Measurements from ENCODE around the gene TMEM63B.
"Not testable (repeated sequence)": the region's sequence is repeated elsewhere in the genome, so short reads cannot be mapped to it uniquely, and the experiment has no call there.

Gene TMEM63B

DNA sequence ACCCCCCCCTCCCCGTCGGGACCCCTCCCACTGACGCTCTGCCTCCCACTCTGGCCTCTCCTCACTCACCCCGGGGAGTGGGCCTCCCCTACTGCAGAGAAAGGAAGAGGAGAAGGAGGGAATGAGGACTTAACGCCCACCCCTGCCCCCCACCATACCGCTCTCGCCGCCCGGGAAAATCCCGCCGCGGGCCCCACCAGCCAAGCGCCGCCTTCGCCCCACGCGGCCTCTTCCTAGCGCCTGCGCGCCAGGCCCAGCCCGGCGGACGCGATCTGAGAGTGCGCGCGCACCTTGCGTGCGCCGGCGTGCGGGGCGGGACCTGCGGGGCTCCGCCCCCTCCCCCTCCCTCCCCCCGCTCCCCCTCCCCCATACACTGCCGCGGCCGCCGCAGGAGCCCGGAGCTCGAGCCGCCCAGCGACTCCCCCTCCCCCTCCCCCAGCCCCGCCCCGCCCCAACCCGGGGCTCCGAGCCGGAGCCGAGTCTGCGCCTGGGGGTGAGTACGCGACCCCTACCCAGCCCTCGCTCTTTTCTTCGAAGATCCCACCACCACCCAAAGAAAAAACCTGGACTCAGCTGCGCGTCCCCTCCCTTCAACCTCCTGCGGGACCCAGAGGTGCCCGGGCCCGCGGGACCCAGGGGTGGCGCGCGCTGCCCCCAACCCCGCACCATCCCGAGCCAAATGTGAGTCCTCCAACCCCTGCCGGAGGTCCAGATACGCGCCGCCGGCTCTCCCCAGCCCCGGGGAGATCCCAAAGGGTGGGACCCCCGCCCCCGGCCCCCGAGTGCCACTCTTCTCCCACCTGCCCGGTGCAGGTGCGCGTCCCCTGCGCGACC, at the start of gene TMEM63B, which contains the start of gene MRPL14:
TMEM63B (plus strand) TSS at position 369 of the 834 bp plus-strand sequence. CDS start 7,031 bp downstream, outside the sequence.
MRPL14 (minus strand) TSS at position 267 of the 834 bp plus-strand sequence. CDS start 10,841 bp downstream, outside the sequence.
- peak; percentile 100 for DNase-seq (ENCODE audit: low spot score)

DNA sequence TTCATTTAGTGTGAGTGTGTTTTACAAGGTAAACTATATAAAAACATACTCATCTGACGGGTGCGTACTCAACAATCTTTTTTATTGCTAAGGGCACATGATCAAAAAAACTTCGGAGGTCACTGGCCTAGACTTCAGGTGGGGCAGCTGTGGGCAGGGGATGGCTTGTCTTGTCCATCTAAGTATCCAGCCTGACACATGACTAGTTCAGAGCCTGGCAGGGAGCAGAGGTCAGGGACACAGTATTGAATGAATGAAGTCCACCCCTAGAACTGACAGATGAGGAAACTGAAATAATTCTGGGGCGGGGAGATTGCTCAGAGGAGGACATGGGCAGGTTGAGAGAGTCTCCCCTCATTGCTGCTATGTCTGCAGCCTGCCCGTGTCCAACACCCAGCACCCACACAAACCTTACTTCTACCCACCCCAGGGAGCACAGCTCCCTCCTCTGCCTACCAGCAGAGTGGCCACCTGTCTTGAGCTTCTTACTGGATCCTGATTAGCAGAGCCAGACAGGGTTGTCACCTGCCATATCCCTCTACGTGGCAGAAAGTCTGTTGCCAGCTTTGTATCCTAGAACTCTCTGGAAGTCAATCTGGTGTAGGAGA, 49.0 kb upstream of the TMEM63B start:
- DNase-seq (ENCODE audit: low spot score) = no peak

DNA sequence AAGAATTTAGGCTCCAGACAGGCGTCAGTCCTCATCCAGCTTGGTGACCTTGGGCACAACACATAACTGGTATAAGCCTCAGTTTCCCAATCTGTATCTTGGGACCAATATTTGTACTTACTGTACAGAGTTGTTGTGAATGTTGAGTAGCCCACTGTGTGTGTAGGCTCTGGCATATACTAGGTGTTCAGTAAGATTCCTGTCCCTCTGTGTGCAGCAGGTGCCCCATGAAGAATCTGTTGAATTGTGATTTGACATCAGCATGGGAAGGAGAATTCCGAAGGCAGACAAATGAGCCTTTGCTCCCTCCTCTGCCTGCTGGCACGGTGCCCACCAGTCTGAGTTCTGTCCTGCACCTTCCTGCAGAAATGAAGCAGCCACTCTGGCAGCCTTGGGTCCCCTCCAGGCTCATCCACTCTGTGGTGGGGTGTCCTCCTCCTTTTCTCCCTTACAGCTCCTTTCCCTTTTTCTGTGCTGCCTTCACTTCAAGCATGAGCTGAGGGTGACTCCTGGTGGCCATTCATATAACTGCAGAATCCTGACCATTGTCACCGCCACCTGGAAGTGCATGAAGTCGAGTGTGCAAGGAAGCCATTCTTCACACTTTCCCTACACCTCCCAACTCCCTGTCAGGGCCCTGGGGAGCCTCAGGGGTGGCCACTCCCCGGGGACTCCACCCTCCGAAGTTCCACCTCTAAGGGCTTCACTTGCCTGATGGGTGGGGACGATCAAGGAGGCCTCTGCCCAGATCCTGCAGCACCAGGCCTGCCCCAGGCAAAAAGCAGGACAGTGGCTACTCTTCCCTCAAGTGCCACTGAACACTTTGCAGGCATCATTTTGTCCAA, 48.3 kb upstream of the TMEM63B start:
- peak; percentile 77 for DNase-seq (ENCODE audit: low spot score)

DNA sequence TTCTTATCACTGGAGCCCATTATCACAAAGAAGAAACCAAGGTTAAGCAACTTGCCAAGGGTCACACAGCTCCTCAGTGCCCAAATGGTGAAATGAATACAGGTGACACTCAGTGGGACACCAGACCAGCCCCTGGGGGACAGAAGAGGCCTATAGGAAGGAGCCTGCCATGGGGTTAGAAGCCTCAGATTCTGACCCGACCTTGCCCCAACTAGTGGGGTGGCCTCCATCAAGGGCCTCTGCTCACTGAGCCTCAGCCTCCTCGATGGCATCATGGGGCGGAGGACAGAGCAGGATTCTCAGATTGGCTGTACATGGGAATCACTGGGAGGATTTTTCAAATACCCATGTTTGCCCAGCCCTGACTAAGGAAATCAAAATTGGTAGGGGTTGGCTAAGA, 47.7 kb upstream of the TMEM63B start:
- DNase-seq (ENCODE audit: low spot score) = no peak

GRCh38 chr6:44080561-44081521, 46.5 kb upstream of the TMEM63B start:
- DNase-seq (ENCODE audit: low spot score) = no peak

DNA sequence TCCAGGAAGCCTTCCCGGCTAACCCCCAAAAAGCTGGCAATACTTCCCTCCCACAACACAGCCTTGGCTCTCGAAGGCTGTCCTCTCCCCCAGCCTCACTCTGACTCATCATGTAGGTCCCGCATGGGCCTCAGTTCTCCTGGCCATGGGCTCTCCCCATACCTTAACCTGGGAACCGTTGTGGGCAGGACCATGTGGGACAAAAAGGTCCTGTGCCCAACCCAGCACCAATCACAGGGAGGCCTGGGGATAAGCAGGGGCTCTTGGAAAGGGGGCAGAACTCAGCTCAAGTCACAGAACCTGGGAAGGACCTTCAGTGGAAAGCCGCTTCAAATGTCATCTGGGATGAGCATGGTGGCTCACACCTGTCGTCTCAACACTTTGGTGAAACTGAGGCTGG, 45.6 kb upstream of the TMEM63B start:
- no peak for DNase-seq (ENCODE audit: low spot score)

DNA sequence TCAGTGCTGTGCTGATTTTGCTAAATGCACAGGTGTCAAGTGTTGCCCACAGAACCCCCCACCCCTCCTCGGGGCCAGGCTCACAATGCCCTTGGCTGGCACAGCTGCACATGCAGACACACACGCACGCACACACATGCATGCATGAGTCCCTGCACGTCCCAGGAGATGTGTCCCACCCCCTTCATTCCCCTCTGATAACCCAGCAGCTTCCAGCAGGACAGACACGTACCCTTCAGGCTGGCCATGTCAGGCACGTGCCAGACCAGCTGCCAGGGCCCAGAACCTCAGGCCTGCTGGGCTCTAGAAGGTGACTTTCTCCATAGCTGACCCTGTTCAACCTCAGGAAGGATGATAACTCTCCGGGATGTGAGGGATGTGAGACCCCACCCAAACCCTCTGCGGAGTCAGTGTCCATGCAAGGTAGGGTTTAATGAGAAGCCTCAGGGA, 44.5 kb upstream of the TMEM63B start:
- no peak for DNase-seq (ENCODE audit: low spot score)

DNA sequence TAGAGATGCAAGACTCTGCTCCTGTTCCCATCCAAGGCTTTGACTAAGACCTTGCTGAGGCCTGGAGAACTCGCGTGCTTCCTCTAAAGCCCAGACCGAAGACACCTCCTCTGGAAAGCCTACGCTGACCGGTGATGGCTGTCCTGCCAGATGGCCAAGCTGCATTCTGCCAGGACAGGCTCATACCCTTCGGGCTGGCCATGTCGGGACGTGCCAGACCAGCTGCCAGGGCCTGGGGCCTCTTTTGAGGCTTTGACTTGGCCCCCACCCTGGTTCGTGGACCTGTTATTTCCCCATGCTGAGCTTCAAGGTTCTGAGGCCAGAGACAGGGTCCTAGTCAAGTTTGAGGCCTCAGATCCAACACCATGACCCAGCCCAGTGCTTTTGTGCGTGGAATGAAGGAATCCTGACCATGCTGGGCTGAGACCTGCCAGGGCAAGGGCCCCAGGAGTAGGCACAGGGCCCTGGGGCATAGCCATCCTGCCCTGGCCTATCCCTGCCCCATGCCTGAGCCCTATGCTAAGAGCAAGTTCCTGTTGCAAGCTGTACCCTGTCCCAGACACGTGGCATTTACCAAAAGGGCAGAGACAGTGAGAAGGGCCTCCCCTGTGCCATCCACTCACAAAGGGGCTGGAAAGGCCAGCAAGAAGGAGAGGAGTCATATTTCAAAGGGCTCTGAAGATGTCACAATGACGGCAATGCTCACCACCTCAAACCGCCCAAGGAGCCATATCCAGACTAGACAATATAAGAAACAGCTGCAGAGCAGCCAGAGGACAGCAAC, 42.9 kb upstream of the TMEM63B start:
- DNase-seq (ENCODE audit: low spot score) = no peak

GRCh38 chr6:44085219-44085618, 42.1 kb upstream of the TMEM63B start:
- DNase-seq (ENCODE audit: low spot score) = no peak

GRCh38 chr6:44086931-44087574, 40.3 kb upstream of the TMEM63B start:
- no peak for DNase-seq (ENCODE audit: low spot score)

DNA sequence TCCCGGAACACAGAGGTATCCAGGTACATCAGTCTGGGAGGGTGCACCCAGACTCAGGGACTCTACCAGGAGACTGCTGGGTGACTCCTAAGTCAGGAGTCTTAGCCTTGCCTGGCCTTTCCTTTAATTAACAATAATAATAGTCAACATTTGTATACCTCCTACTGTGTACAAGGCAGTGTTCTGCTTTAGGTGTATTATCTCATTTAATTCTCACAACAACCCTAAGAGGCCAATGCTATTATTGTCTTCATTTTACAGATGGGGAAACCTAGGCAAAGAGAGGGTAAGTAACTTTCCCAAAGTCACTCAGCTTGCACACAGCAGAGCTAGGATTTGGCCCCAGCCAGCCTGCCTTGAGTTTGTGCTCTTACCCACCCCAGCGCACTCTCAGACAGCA, 39.7 kb upstream of the TMEM63B start:
- no peak for DNase-seq (ENCODE audit: low spot score)

DNA sequence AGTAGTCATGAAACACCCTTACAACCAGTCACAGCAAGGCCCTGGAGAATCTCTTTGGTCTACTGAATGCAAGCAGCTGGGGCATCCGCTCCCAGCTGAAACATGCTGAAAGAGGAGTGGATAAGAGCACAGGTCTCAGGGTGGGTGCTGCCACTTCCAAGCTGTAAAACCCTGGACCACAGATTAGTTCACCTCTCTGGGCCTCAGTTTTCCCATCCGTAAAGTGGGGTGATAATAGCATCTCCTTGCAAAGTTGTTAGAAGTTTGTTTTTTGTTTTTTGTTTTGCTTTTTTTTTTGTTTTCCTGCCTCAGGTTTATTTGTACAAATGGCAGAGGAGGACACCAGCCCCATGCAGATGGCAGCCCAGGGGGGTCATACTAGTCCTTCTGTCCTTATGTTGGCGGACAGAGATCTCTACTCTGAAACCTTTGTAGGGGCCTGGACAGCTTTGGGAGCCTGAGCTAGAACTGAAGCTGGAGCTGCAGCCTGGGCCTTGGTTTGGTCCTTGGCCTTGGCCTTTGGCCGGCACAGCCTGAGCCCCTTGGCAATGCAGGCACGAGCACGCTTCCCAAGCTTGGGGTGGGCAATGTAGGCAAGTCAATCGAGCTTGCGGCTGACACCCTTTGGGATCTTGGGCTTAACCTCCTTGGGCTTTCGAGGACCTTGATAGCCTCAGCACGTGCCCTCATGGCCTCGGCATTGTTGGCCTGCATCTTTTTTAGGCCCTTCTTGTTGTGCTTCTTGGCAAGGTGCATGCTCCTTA, 38.3 kb upstream of the TMEM63B start:
- no peak for DNase-seq (ENCODE audit: low spot score)

GRCh38 chr6:44090465-44090864, 36.9 kb upstream of the TMEM63B start:
- no peak for DNase-seq (ENCODE audit: low spot score)

- not testable (repeated sequence) for DNase-seq (ENCODE audit: low spot score)
Measured at GRCh38 chr6:44091356-44091755, 36.0 kb upstream of the TMEM63B start.

DNA sequence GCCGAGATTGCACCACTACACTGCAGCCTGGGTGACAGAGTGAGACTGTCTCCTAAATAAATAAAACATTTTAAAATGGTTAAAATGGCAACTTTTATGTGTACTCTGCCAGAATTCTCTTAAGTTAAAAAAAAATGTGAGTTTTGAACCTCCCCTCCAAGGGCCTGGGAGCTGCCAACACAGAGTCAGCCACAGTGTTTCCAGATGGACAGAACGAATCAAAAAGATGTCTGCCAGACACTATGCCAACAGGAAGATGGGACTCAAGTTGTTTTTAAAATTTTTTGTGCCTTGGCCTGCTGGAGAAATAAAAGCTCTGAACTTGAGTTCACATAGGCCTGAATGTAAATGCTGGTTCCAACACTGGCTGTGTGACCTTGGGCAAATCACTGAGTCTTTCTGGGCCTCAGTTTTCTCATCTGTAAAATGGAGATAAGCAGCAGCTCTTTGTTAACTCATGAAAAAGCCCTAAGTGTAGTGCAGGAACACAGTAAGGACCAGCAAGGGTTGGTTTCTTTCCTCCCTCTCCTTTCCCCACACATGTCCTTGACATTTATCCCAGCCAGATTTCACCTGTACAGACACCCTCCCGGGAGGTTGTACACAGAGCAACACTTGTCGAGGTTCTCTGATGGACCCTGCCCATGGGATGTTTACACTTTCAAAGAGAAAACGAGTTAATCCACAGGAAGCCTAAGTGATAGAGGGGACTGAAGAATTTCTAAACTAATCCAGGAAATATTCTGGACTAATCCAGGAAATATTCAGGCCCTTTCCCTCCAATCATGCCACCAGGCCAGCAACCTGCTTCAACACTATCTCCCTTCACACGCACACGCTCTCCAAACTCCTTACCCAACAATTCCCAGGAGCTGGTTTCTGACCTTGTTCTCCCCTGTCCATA, 35.1 kb upstream of the TMEM63B start:
- no peak for DNase-seq (ENCODE audit: low spot score)

DNA sequence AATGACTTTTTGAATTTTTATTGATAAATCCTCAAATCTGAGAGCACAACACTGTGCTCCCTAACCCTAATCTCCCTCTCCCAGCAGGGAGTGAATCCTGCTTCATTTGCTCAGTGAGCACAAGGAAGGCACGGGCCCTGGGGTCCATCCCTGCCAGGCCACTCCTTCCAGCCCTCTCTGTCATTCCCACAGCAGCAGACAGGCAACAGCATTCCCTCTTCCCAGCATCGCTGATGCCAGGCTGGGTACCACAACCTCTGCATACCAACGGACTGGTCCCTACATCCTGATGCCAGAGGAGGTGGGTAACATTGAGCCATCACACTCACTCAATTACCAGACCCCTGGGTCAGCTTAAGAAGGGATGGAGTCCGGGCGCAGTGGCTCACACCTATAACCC, 34.3 kb upstream of the TMEM63B start:
- DNase-seq (ENCODE audit: low spot score) = no peak

DNA sequence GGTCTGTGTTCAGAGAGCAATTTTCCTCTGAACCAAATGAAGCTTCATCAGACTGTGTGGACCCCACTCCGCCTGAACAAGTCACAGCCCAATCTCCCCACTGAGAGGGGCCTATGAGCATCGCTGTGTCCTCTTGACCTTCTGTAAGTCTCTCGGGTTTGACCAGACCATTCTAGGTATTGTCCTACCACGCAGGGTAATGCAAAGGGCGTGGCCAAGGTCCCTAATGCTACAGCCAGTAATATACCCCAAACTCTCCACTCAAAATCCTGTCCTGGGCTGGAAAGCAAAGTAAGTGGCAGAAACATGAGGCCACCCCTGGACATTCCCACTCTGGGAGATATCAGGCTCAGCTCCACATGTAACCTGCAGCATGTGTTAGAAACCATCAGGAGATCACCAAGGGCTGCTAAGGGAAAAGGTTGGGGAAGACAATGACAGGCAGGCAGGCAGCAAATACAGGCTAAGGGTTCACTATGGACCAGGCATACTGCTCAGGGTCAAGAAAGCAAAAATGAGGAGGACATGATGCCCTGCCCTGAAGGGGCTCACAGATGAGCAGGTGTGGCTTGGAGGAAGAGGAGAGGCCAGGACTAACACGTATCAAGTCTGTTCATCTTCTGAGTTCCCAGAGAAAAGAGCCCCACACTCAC, 33.5 kb upstream of the TMEM63B start:
- DNase-seq (ENCODE audit: low spot score) = no peak

Data from AG08396 (cell line).